HG03378 (cell line): Measurements from ENCODE around the gene CCDC177.

Source experiments
- ATAC-seq: cut with Tn5 transposase; IDR thresholded peaks from one replicate; pipeline ENCODE4 v1.9.1; 2021; ENCODE audit warnings: mild to moderate bottlenecking, moderate library complexity; ENCODE audit not compliant: unreplicated experiment

Gene CCDC177

GRCh38 chr14:69569859-69570258, 4.8 kb downstream of the CCDC177 start:
- ATAC-seq, result no peak

DNA sequence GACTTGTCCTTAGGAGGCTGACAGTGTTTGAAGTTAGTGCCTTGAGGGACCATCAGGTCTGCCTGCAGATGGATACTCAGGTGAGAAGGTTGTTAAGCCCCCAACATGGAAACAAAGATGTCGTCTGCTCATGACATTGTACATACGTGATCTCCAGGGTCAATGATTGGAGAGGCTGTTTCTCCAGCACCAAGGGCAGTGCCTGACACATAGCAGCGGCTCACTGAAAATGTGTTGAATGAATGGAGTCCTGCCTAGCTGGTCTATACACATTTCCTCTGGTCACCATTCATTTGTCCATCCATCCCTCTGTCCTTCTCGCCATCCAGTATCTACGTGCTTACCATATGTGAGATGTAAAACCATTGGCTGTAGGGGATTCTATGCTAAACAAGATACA, 7.1 kb downstream of the CCDC177 start:
- ATAC-seq, result no peak

GRCh38 chr14:69561893-69562292, 12.8 kb downstream of the CCDC177 start:
- ATAC-seq, result no peak

DNA sequence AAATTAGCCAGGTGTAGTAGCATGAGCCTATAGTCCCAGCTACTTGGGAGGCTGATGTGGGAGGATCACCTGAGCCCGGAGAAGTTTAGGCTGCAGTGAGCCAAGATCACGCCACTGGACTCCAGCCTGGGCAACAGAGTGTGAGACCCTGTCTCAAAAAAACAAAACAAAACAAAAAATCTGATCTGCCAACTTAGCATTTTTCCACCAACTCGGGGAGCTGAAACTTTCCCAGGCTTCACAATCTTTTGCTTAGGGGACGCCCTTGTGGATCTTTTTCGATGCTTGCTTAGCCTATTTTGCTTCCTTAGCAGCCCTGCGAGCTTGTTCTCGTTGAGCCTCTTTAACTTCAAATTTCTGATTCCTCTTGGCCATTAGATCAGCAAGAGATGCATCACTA, 13.8 kb downstream of the CCDC177 start:
- ATAC-seq, result no peak

DNA sequence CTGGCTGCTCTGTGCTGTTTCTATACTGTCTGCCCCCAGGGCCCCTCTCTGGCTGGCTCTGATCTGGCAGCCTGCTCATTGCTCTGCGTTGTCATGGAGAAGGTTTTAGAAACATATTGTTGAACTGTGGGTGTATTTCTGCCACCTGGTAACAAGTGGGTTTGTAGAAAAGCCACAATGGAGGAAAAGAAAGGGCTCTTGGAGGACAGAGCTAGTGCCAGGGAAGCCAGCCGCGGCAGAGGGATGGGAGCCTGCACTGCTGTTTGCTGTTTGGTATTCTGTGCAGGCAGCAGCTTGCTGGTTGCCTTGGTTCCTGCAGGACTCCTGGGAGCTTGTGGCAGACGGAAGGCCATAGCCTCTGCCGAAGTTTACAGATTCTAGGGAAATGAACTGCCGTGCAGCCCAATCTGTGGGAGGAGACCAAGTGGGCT, 15.1 kb downstream of the CCDC177 start:
- ATAC-seq, result no peak

GRCh38 chr14:69558774-69559173, 15.9 kb downstream of the CCDC177 start:
- ATAC-seq, result no peak

DNA sequence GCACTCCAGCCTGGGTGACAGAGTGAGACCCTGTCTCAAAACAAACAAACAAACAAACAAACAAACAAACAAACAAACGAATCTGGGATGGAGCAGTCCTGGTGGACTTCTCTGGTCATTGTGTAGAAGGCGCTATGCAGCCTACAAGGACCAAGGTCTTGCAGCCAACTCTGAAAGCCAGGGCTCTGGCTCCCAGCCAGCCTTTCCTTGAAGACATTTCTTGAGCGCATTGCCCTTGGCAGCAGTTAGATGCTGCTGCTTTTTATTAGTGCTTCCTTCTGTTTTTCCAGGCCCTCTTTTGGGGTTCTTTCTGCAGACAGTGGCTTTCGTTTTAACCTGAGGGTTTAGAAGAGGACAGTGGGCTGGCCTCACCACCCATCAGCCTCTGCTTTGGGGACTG, 20.2 kb downstream of the CCDC177 start:
- no peak for ATAC-seq

GRCh38 chr14:69553252-69553651, 21.4 kb downstream of the CCDC177 start:
- no peak for ATAC-seq

DNA sequence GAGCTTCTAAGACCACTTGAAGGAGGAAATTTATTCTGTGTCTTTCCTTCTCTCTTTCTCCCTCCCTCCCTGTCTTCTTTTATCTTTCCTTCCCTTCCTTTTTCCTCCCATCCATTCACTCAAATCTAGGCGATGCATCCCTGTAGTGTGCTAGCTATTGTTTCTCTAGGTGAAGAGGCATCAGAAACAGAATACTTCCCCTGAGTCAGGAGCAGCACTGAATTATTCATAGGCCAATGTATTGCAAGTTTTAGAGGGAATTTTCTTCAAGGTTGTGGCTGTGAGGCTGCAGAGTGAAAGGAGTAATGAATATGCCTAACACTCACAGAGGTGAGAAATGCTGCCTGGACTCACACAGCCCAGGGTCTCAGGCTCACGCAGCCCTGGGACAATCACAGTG, 23.2 kb downstream of the CCDC177 start:
- no peak for ATAC-seq

DNA sequence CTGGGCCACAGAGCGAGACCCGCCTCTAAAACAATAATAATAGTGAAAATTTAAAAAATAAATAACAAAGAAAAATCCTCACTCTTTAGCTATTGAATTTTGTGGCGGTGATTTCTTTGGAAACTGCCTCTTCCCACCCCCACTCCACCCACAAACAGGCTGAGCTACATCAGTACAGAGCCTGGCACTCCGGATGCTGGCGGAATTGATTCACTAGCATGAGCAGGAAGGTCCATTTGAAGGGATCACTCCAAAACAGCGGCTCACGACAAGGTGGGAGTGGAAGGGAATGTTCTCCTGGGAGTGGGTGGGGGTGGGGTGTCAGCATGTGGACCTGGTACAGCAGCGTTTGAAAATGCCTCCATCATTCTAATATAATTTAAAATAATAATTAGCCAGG, 26.1 kb downstream of the CCDC177 start:
- no peak for ATAC-seq

DNA sequence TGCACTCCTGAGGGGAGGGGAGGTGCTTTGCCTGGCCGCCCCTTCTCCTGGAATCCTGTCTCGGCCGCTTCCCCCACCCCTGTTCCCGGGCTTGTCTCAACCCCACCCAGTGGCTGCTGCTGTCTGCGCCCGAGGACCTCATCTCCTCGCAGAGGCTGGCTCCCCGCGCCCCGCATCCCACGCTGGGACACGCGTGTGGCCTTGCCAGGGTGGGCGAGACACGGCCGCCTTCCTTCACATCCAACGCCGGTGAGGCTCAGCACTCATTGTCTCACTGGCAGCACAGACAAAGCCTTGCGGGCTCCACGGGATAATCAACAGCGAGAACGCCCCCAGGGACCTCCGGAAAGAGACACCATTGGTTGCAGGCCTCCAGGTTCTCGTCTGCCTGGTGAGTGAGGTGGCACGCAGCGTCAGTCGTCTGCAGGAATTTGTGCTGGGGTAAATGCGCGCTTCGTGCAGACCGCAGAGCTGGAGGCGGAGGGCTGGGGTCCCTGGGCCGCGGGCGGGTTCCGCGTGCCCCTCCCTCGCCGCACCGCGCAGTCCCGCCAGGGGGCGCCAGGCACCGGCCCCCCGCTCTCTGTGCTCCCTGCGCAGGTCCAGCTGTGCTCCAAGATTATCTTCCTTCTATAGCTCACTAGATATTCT, 26.8 kb downstream of the CCDC177 start:
- no peak for ATAC-seq

- no peak for ATAC-seq
Measured at GRCh38 chr14:69543341-69544115, 31.1 kb downstream of the CCDC177 start.

- ATAC-seq, result no peak
Measured at GRCh38 chr14:69542311-69542710, 32.4 kb downstream of the CCDC177 start.

GRCh38 chr14:69540654-69541335, 33.9 kb downstream of the CCDC177 start:
- no peak for ATAC-seq

DNA sequence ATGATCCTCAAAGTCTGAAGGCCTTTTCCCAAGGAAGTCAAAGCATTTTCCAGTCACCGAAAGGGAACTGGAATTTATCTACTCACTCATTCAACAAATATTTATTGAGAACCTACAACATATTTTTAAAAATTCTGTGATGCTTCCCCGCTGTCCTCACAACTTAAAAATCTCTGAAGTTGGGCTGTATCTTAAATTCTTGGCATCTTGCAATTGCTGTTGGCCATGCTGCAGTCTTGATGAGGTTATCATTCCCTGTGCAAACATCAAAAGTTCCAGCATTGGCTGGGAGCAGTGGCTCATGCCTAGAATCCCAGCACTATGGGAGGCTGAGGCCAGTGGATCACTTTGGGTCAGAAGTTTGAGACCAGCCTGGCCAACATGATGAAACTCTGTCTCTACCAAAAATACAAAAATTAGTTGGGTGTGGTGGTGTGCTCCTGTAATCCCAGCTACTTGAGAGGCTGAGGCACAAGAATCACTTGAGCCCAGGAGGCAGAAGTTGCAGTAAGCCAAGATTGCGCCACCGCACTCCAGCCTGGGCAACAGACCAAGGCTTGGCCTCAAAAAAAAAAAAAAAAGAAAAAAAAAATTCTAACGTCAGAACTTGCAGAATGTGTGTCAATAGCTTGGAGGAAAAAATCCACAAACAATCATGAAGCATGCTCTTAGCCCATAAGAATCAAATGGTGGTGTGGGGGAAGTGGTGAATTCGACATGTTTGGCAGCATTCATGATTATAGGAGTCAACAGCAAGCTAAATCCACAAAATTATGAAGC, 34.9 kb downstream of the CCDC177 start:
- ATAC-seq, result no peak

DNA sequence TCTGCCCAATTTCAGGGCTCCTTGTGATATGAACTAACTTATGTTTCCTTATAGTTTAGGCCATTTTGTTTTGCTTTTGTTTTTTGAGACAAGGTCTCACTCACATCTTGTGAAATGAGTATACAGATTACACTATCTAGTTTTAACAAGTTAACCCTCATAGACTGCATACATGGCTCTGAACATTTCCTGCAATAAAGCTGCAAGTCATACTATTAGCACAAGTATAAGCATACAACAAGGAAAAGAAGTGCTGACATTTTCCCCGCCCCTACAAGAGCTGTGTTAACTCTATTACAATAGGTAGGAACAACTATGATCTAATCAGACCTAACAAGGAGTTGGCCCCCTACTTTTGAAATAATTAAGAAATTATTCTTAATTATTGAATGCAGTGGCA, 35.9 kb downstream of the CCDC177 start:
- ATAC-seq, result no peak

GRCh38 chr14:69537900-69538299, 36.8 kb downstream of the CCDC177 start:
- ATAC-seq, result no peak

GRCh38 chr14:69536971-69537370, 37.7 kb downstream of the CCDC177 start:
- ATAC-seq, result no peak

DNA sequence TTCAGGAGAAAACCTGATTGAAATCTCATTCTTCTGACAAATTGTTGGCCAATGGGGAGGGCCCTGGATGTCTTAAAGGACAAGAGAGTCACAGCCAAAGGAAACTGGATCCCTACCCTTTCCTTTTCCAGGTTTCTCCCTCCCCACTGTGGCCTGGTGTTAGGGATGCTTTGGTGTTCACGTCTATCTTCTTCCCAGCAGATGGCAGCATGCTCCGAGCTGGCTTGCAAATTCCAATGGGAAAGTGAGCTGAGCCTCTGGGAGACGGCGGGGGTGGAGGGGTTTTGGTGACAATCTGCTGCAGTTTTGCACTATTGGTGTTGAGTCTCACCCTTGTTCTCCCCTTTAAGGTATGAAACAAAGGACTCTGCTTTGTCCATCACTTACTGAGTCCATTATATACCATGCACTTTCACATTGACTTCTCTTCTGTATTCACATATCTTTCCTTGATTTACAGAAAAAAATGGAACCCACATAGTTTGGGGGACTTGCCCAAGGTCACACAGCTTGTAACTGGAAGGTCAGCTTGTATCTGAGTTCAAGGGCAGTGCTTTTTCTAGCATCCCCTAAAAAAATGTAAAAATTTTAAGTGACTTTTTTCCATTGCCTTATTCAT, 39.3 kb downstream of the CCDC177 start:
- no peak for ATAC-seq

- no peak for ATAC-seq
Measured at GRCh38 chr14:69532561-69533340, 41.9 kb downstream of the CCDC177 start.
